Right lobe of liver (tissue), 6 donors: ENCODE results near the gene PROX1. TPM values are rescaled to one million over a fixed set of nuclear protein-coding genes. Genes with fewer than 3 reads are reported as not detected.
"Not testable (repeated sequence)": the region's sequence is repeated elsewhere in the genome, so short reads cannot be mapped to it uniquely, and the experiment has no call there.

Source experiments
- ATAC-seq, 4 donors: fragments of 200-7000 bp; cut with Tn5 transposase; one replicate each; pipeline ENCODE4 v1.9.1; 2020; ENCODE audit warnings: mild to moderate bottlenecking in 4 of 4, moderate library complexity in 4 of 4
- DNase-seq, 3 donors: peaks; one replicate each; pipeline ENCODE4 v3.0.0-alpha.2; 2020
- H3K27ac ChIP-seq, 3 donors: fragments of 200-600 bp; one replicate each; pipeline ENCODE4 v1.8.0; 2022
- H3K27me3 ChIP-seq, 2 donors: fragments of 200-600 bp; one replicate each; pipeline ENCODE4 v1.8.0; 2022
- H3K36me3 ChIP-seq, 4 donors: fragments of 200-600 bp; sonication (generic) in 1 of 4; one replicate each; pipeline versions ENCODE4 v1.5.1 to v1.8.0; 2017 to 2022; ENCODE audit warnings: control low read depth in 1 of 4
- H3K4me1 ChIP-seq, 4 donors: fragments of 200-600 bp; sonication (generic) in 1 of 4; one replicate each; pipeline versions ENCODE4 v1.5.1 to v1.8.0; 2017 to 2022; ENCODE audit warnings: control low read depth in 1 of 4
- H3K4me3 ChIP-seq, 3 donors: fragments of 200-600 bp; one replicate each; pipeline ENCODE4 v1.8.0; 2022
- H3K9me3 ChIP-seq, 4 donors: fragments of 200-600 bp; sonication (generic) in 1 of 4; one replicate each; pipeline versions ENCODE4 v1.5.1 to v1.8.0; 2017 to 2022; ENCODE audit warnings: control low read depth in 1 of 4
- CTCF ChIP-seq, 4 donors: fragments of 200-600 bp in 3 of 4; fragments of 450-650 bp in 1 of 4; IDR thresholded peaks; one replicate each; pipeline versions ENCODE4 v1.5.1 to v1.8.0; 2016 to 2022; ENCODE audit warnings: antibody characterized with exemption in 4 of 4, mild to moderate bottlenecking in 2 of 4
- POLR2A ChIP-seq: fragments of 450-650 bp; IDR thresholded peaks from one replicate; pipeline ENCODE4 v1.6.1; 2017; ENCODE audit warnings: antibody characterized with exemption, mild to moderate bottlenecking
- WGBS: methylation state at CpG from one replicate; pipeline ENCODE4 v1.1.6; 2018; ENCODE audit warnings: low coverage, low lambda C conversion rate; ENCODE audit not compliant: insufficient coverage; ENCODE audit errors: missing lambda C conversion rate; 5-methylcytosine and 5-hydroxymethylcytosine counted together
- intact Hi-C, 2 donors: fragments of 100-400 bp; cut with DNase I; formaldehyde crosslinking; loops; one replicate each; pipeline versions ENCODE4 v1.11.2 to v1.14.1; 2022
- total RNA-seq, 6 experiments: library from RNA; depleted of rRNA in 2 of 6; stranded (reverse); fragments of >200 nt in 2 of 6; fragmentation: NEBNext Ultra II Directional in 3 of 6; extraction: Animal tissue kit (Norgen Biotek cat#: 25700) in 3 of 6; gene quantifications; one replicate each; pipeline versions ENCODE4 v1.1.0 to v1.2.4, GENCODE V29; 2016 to 2023
- donor health status: DM: no; HTN: yes; CAD: no.
- donor health status: DM: no; HTN: no; CAD: no.
- donor health status: DM: no; HTN: no; CAD: no.
- donor health status: DM: no; HTN: yes; CAD: no.
- donor health status: DM: no; HTN: yes; CAD: no.

Gene PROX1
- total RNA-seq, 6 experiments from 2014 or later = 79.6 to 186 (median 164) TPM

DNA sequence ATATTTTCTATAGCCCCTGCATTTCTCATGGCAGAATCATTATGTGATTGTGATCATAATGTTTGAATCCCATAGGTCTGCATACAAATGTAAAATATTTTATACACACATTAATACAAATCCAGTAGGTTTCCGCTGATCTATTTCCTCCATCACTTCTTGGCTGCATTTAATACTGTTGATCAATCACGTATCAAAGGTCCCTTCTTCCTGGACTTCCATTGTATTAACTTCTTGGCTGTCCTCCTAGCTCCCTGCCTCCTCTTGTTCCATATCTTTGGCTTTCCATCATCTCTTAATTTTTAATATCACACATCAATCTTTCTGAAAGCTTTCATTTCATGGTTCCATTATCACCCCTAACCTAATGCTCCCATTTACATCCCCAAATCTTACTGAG is 97.6 kb downstream of the PROX1 start:
- ATAC-seq = peak in 3 of 4 donors; percentile 46 to 65 (median 59)
- intact Hi-C loops = no loop called here
- WGBS = 54% methylated on average over 2 of the region's 2 CpGs
- Histone ChIP-seq H3K27ac (no peak overlapping the region), H3K9me3 (no peaks in the 10 kb centered on the region), H3K27me3 (no peaks in the 10 kb centered on the region), H3K4me3 (no peak overlapping the region), H3K36me3 (no peaks in the 10 kb centered on the region), H3K4me1 (peaks cover 0 to 6% (median 0%) of the 10 kb centered on the region in 4 donors)
- TF ChIP-seq CTCF (IDR thresholded peaks at IDR 0.05) (no peak), POLR2A (no peak)
- DNase-seq = no peak

DNA sequence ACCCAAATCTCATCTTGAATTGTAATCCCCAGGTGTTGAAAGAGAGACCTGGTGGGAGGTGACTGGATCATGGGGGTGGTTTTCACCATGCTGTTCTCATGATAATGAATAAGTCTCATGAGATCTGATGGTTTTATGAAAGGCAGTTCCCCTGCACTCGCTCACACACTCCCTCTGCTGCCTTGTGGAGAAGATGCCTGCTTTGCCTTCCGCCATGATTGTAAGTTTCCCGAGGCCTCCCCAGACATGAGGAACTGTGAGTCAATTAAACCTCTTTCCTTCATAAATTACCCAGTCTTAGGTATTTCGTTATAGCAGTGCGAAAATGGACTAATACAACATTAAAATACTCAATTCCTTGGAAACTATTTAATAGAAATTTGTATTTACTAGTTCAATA is 99.2 kb downstream of the PROX1 start:
- WGBS = 88% methylated on average over 5 of the region's 5 CpGs
- no peaks in the 10 kb centered on the region for H3K36me3 ChIP-seq
- H3K4me1 ChIP-seq = peaks cover 0 to 6% (median 0%) of the 10 kb centered on the region in 4 donors
- no peaks in the 10 kb centered on the region for H3K9me3 ChIP-seq
- H3K27me3 ChIP-seq = no peaks in the 10 kb centered on the region
- no peak overlapping the region for H3K27ac ChIP-seq
- no peak for DNase-seq
- H3K4me3 ChIP-seq = no peak overlapping the region
- intact Hi-C loops = no loop called here
- TF ChIP-seq POLR2A = no peak
- no peak for TF ChIP-seq CTCF (IDR thresholded peaks at IDR 0.05)
- no peak for ATAC-seq

- H3K27me3 ChIP-seq, H3K4me1 ChIP-seq, DNase-seq, intact Hi-C loops, H3K9me3 ChIP-seq, ATAC-seq, H3K4me3 ChIP-seq, H3K36me3 ChIP-seq, H3K27ac ChIP-seq: not testable (repeated sequence)
- 50% methylated on average over 2 of the region's 2 CpGs for WGBS
These were observed 101.2 kb downstream of the PROX1 start for GRCh38 chr1:214089003-214089402.
